Measurements from ENCODE around the gene MGLL.

Gene MGLL

GRCh38 chr3:127809211-127809610 lies 13.1 kb downstream of the MGLL start:
- no peak for DNase-seq

GRCh38 chr3:127808197-127808596 lies 14.1 kb downstream of the MGLL start:
- DNase-seq, result no peak

- DNase-seq, result no peak
Measured at GRCh38 chr3:127805026-127805753, 17.1 kb downstream of the MGLL start.

GRCh38 chr3:127804141-127804540 lies 18.2 kb downstream of the MGLL start:
- DNase-seq, result no peak

- no peak for DNase-seq
Measured at GRCh38 chr3:127803619-127804018, 18.7 kb downstream of the MGLL start.

- no peak for DNase-seq
Measured at GRCh38 chr3:127802606-127803005, 19.7 kb downstream of the MGLL start.

GRCh38 chr3:127801731-127802313 lies 20.5 kb downstream of the MGLL start:
- no peak for DNase-seq

GRCh38 chr3:127800508-127800907 lies 21.8 kb downstream of the MGLL start:
- DNase-seq, result no peak

GRCh38 chr3:127799476-127800222 lies 22.7 kb downstream of the MGLL start:
- DNase-seq, result no peak

GRCh38 chr3:127798716-127799115 lies 23.6 kb downstream of the MGLL start:
- no peak for DNase-seq

- DNase-seq, result no peak
Measured at GRCh38 chr3:127796831-127797150, 25.5 kb downstream of the MGLL start.

- DNase-seq, result no peak
Measured at GRCh38 chr3:127796045-127796830, 26.1 kb downstream of the MGLL start.

GRCh38 chr3:127794972-127795371 lies 27.3 kb downstream of the MGLL start:
- no peak for DNase-seq

- no peak for DNase-seq
Measured at GRCh38 chr3:127794402-127794801, 27.9 kb downstream of the MGLL start.

GRCh38 chr3:127792541-127793292 lies 29.6 kb downstream of the MGLL start:
- no peak for DNase-seq

- DNase-seq, result no peak
Measured at GRCh38 chr3:127791221-127791913, 30.9 kb downstream of the MGLL start.

GRCh38 chr3:127790882-127791183 lies 31.5 kb downstream of the MGLL start:
- DNase-seq, result no peak

- no peak for DNase-seq
Measured at GRCh38 chr3:127789990-127790881, 32.1 kb downstream of the MGLL start.

GRCh38 chr3:127789051-127789450 lies 33.3 kb downstream of the MGLL start:
- DNase-seq, result no peak

- DNase-seq, result no peak
Measured at GRCh38 chr3:127788451-127788909, 33.8 kb downstream of the MGLL start.
